ENCODE measurements around the gene HEG1.

HEG1 gene

GRCh38 chr3:125068265-125068664, 12.5 kb upstream of the HEG1 start:
- no peak for DNase-seq

DNA sequence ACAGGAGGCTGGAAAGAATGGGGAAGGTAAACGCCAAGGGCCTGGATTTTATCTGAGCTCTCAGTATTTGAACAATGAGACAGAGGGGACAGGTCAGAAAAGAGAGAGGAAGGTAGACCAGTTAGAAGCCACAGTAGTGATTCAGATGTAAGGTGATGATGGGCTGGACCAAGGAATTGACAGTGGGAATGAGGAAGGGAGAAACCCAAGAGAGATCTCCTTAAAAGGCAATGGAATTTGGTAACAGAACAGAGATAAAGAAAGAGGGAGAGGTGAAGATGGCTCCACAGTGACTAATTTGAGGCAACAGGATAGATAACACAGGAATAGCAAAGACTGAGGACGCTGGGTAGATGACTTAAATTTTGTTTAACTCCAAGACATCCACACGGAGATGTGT, 11.4 kb upstream of the HEG1 start:
- no peak for DNase-seq

GRCh38 chr3:125062904-125063618, 7.3 kb upstream of the HEG1 start:
- DNase-seq, result no peak

DNA sequence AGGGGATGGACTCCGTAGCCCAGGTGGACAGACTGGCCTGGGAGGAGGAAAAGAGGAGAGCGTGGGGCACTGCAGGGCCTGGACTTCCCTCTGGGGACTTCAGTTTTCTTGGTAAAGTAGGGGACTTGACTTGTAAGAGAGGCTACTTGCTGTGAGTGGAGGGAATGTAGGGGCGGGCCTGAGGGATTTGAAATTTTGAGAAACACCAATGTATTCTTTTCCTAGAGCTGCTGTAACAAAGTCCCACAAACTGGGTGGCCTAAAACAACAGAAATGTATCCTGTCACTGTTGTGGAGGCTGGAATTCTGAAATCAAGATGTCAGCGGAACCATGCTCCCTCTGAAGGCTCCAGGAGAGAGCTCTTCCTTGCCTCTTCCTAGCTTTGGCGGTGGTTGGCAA, 5.8 kb upstream of the HEG1 start:
- DNase-seq, result no peak

- peak in 1 of 2 donors; percentile 39 for DNase-seq
Measured at GRCh38 chr3:125061170-125061569, 5.4 kb upstream of the HEG1 start.

GRCh38 chr3:125059488-125060245, 3.9 kb upstream of the HEG1 start:
- no peak for DNase-seq

GRCh38 chr3:125058959-125059358, 3.2 kb upstream of the HEG1 start:
- no peak for DNase-seq

DNA sequence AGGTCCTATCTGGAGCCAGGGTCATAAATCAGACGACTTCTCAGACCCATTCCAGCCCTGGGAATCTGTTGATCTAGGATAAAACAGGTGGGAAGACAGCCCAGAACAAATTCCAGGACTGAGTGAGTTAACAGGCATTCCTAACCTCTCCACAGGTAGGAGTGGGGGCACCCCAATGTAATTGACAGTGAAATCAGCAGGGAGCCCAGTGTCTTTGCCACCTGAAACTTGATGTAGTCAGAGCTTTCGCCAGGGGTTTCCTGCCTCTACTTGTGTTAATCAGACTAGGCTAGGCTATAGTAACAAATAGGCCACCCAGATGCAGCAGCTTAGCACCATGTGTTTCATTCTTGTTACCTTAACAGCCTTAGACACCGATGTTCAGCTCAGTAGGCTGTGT, 2.7 kb upstream of the HEG1 start:
- DNase-seq, result no peak

- no peak for DNase-seq
Measured at GRCh38 chr3:125057186-125057850, 1.5 kb upstream of the HEG1 start.

DNA sequence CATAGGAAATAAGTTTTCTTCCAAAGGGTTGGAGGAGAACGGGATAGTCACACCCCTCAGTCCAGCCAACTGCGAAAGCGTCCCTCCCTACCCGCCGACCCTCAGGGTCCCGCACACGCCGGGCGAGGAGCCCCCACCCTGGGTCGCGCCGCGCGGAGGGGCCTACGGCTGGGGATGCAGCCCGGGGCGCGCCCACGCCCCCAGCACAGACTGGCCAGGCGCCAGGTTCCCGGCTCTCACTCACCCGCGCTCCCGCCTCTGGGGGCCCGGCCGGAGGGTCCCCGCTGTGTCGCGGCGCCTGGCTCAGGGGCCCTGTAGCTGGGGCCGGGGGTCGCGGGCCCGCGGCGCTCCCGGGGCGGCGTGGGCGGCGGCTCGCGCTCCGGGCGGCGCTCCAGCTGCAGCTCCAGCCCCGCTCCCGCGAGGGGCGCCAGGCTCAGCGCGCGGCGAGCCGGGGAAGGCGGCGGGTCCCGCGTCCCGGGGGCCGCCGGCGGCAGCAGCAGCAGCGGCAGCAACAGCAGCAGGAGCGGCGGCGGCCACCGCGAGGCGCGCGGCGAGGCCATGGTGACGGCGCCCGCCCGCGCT, 375 bp downstream of the HEG1 start:
- no peak for DNase-seq

GRCh38 chr3:125054449-125055329, 1.1 kb downstream of the HEG1 start:
- DNase-seq, result peak; percentile 78 to 80

DNA sequence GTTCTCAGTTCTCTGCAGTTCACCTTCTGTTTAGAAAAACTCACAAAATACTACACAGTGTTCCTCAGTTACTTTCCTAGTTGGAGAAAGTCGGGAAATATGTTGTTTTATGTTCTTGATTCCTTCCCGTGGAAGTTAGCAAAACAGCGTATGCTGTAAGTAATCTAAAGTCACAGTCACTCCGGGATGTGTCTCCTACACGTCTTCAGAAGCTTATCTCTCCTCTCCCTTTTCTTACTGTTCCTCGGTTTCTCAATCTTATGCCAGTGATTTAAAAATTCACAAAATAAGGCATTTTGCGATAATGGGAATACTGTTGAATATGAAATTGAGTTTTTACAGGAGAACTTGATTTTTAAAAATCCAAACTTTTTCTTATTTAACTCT, 1.7 kb downstream of the HEG1 start:
- DNase-seq, result no peak

- no peak for DNase-seq
Measured at GRCh38 chr3:125053304-125053699, 2.5 kb downstream of the HEG1 start.

GRCh38 chr3:125052624-125053303, 3.0 kb downstream of the HEG1 start:
- no peak for DNase-seq

DNA sequence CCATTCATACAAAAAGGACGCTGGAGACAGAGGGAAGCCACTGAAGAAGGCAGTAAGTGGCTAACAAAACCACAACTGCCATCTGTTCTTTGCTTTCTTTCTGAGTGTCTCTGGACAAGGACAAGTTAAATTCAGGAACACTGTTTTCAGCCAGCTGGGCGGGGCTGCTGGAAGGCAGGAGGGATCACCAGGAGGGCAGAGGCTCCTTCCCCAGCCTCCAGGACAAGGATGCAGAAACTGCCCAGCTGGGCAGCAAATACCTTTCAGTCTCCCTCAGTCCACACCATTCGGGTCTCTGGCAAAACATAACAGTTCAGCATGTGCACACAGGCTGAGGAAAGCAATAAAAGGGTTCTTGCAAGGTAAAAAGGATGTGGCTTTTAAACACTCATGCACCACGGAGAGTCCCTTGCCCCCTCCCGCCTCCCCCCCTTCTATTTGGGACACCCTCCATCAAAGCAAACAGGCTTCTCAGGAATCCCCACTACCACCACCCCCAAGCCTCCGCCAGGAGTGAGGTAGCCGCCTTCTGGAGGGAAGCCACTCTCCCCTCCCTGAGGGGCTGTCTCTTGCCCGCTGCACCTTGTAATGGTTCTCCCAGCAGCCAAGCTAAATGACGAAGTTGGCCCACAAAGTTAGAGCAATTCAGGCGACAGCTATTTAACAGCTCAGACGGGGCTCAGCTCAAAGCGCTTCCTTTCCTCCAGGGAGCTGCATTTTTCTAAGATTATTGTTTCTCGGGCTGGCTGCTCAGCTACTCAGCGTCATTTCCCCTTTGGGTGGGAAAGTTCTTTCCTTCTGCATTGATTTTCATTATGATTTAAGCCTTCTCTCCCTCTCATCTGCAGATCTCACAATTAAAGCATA, 3.8 kb downstream of the HEG1 start:
- no peak for DNase-seq

- DNase-seq, result no peak
Measured at GRCh38 chr3:125051205-125051604, 4.6 kb downstream of the HEG1 start.

DNA sequence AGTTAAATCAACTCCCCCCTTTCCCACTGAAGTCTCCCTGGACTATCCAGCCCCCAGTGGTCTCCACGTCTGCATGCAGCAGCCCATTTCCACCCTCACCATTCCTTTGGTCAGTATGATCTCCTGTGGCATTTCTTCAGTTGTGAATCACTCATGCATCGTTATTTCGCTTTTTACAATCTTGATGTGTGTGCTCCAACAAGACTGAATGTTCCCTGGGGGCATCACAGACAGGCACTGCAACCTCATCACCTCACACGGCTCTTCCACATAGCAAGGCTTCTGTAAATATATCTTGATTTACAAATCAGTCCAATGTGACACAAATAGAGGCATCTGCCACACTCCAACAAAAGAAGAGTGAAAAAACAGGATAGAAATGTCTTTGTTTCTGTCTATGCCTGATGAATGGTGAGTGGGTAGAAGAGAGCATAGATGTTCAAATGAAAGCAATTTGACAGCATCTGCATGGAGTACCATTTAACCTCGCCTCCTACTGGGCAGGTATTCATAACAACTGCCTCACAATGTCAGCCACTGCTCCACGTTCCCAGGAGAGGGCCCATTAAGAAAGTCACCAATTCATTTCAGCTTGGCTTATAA, 5.2 kb downstream of the HEG1 start:
- no peak for DNase-seq

- DNase-seq, result no peak
Measured at GRCh38 chr3:125048282-125048681, 7.5 kb downstream of the HEG1 start.

DNA sequence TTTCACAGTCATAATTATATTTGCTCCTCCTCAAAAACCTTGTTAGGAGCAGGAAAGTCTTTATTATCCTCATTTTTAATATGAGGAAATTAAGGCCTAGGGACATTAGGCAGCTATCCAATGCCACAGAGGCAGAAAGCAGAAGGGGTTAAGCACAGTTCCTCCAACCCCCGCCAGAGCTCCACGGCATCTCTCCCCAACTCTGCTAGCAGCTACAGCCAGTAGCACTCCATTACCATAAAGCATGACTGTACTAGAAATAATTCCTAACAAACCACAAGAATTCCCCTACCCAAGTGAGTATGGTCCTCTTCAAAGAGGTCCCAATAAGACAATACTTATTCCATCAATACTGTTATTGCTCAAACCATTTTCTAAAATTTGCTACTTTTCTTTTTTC, 9.8 kb downstream of the HEG1 start:
- no peak for DNase-seq

- DNase-seq, result no peak
Measured at GRCh38 chr3:125045194-125045593, 10.6 kb downstream of the HEG1 start.

Measured in inflammatory macrophage treated with lipopolysaccharide for 1 hour (primary cell).